H9 (cell line): Measurements from ENCODE around the gene FLT3. TPM values are rescaled to one million over a fixed set of nuclear protein-coding genes. Genes with fewer than 3 reads are reported as not detected.

Source experiments
- DNase-seq: peaks from one replicate; pipeline ENCODE4 v3.0.0-alpha.2; 2017
- H2AFZ ChIP-seq: one replicate; pipeline ENCODE4 v1.6.1; 2013; ENCODE audit warnings: mild to moderate bottlenecking, low read length, control low read depth, moderate library complexity
- H2AK5ac ChIP-seq: 2 replicates; pipeline ENCODE4 v1.6.1; 2013; ENCODE audit warnings: low read length, control low read depth, mixed read lengths; ENCODE audit not compliant: insufficient read length
- H2BK120ac ChIP-seq: one replicate; pipeline ENCODE4 v1.6.1; 2013; ENCODE audit warnings: low read depth, mild to moderate bottlenecking, low read length, control low read depth, inconsistent platforms; ENCODE audit not compliant: poor library complexity, severe bottlenecking
- H2BK12ac ChIP-seq: 2 replicates; pipeline ENCODE4 v1.6.1; 2013; ENCODE audit warnings: low read length, control low read depth, mixed read lengths, low read depth; ENCODE audit not compliant: insufficient read length
- H2BK15ac ChIP-seq: 2 replicates; pipeline ENCODE4 v1.6.1; 2013; ENCODE audit warnings: low read depth, low read length, control low read depth
- H2BK20ac ChIP-seq: one replicate; pipeline ENCODE4 v1.6.1; 2013; ENCODE audit warnings: low read depth, mild to moderate bottlenecking, low read length, control low read depth, inconsistent platforms; ENCODE audit not compliant: poor library complexity, severe bottlenecking
- H2BK5ac ChIP-seq: 2 replicates; pipeline ENCODE4 v1.6.1; 2013; ENCODE audit warnings: low read length, control low read depth, mixed read lengths; ENCODE audit not compliant: insufficient read length
- H3K14ac ChIP-seq: 2 replicates; pipeline ENCODE4 v1.6.1; 2013; ENCODE audit warnings: low read length, control low read depth; ENCODE audit not compliant: insufficient read depth
- H3K18ac ChIP-seq: 2 replicates; pipeline ENCODE4 v1.6.1; 2013; ENCODE audit warnings: low read depth, mild to moderate bottlenecking, mixed read lengths, low read length, control low read depth; ENCODE audit not compliant: insufficient read length
- H3K23ac ChIP-seq: 2 replicates; pipeline ENCODE4 v1.6.1; 2013; ENCODE audit warnings: low read length, control low read depth, mixed read lengths, low read depth; ENCODE audit not compliant: insufficient read length
- H3K23me2 ChIP-seq: 2 replicates; pipeline ENCODE4 v1.6.1; 2013; ENCODE audit warnings: low read depth, mild to moderate bottlenecking, mixed read lengths, low read length, control low read depth; ENCODE audit not compliant: insufficient read length, poor library complexity, severe bottlenecking
- H3K27ac ChIP-seq: 2 replicates; pipeline ENCODE4 v1.5.1; 2013; ENCODE audit warnings: low read length, control low read depth, mixed read lengths, low read depth; ENCODE audit not compliant: insufficient read length
- H3K27me3 ChIP-seq: 2 replicates; pipeline ENCODE4 v1.6.1; 2013; ENCODE audit warnings: low read length, control low read depth, inconsistent platforms; ENCODE audit not compliant: insufficient read depth
- H3K4ac ChIP-seq: 2 replicates; pipeline ENCODE4 v1.6.1; 2013; ENCODE audit warnings: low read depth, mild to moderate bottlenecking, control low read depth, inconsistent platforms, low read length, moderate library complexity
- H3K4me1 ChIP-seq: 2 replicates; pipeline ENCODE4 v1.6.1; 2013; ENCODE audit warnings: low read length, control low read depth, inconsistent platforms; ENCODE audit not compliant: insufficient read depth
- H3K4me2 ChIP-seq: 2 replicates; pipeline ENCODE4 v1.6.1; 2013; ENCODE audit warnings: low read length, control low read depth, mixed read lengths; ENCODE audit not compliant: insufficient read length, insufficient read depth
- H3K56ac ChIP-seq: 2 replicates; pipeline ENCODE4 v1.6.1; 2013; ENCODE audit warnings: low read depth, mild to moderate bottlenecking, mixed read lengths, low read length, control low read depth; ENCODE audit not compliant: insufficient read length
- H3K79me1 ChIP-seq: 2 replicates; pipeline ENCODE4 v1.6.1; 2013; ENCODE audit warnings: low read depth, mild to moderate bottlenecking, moderate library complexity, low read length, control low read depth, inconsistent platforms; ENCODE audit not compliant: insufficient read depth, poor library complexity, severe bottlenecking
- H3K79me2 ChIP-seq: 2 replicates; pipeline ENCODE4 v1.6.1; 2013; ENCODE audit warnings: low read length, control low read depth, inconsistent platforms; ENCODE audit not compliant: insufficient read depth
- H3K9ac ChIP-seq: 2 replicates; pipeline ENCODE4 v1.6.1; 2013; ENCODE audit warnings: low read length, control low read depth, mixed read lengths; ENCODE audit not compliant: insufficient read length; ENCODE audit errors: extremely low read depth
- H3K9me3 ChIP-seq: one replicate; pipeline ENCODE4 v1.6.1; 2013; ENCODE audit warnings: low read depth, low read length, inconsistent platforms; ENCODE audit not compliant: control insufficient read depth
- H3T11ph ChIP-seq: one replicate; pipeline ENCODE4 v1.6.1; 2013; ENCODE audit warnings: mild to moderate bottlenecking, low read length, control low read depth, inconsistent platforms
- H4K20me1 ChIP-seq: one replicate; pipeline ENCODE4 v1.6.1; 2013; ENCODE audit not compliant: control insufficient read depth, insufficient read length, insufficient read depth
- H4K5ac ChIP-seq: 2 replicates; pipeline ENCODE4 v1.6.1; 2013; ENCODE audit warnings: low read depth, mild to moderate bottlenecking, mixed read lengths, low read length, control low read depth; ENCODE audit not compliant: insufficient read length
- H4K8ac ChIP-seq: replicated peaks from 2 replicates; pipeline ENCODE4 v1.6.1; 2013; ENCODE audit warnings: low read length, control low read depth, mixed read lengths, low read depth; ENCODE audit not compliant: insufficient read length
- H4K91ac ChIP-seq: 2 replicates; pipeline ENCODE4 v1.6.1; 2013; ENCODE audit warnings: low read depth, mild to moderate bottlenecking, moderate library complexity, mixed read lengths, low read length, control low read depth; ENCODE audit not compliant: insufficient read length
- H3K27ac Mint-ChIP-seq, 3 experiments: 2 replicates in 2 of 3; 3 replicates in 1 of 3; pipeline ENCODE4 v1.8.0; 2020 to 2021; ENCODE audit warnings: mixed read lengths in 3 of 3, mild to moderate bottlenecking in 1 of 3, moderate library complexity in 1 of 3
- H3K27me3 Mint-ChIP-seq: 2 replicates; pipeline ENCODE4 v1.8.0; 2021; ENCODE audit warnings: low read depth, mild to moderate bottlenecking, moderate library complexity, mixed read lengths
- H3K36me3 Mint-ChIP-seq, 3 experiments: 2 replicates in 2 of 3; 3 replicates in 1 of 3; pipeline ENCODE4 v1.8.0; 2020 to 2021; ENCODE audit warnings: low read depth in 3 of 3, mixed read lengths in 3 of 3; ENCODE audit not compliant: insufficient read depth in 1 of 3
- H3K4me1 Mint-ChIP-seq, 2 experiments: 2 replicates each; pipeline ENCODE4 v1.8.0; 2020; ENCODE audit warnings: mixed read lengths in 2 of 2
- H3K4me3 Mint-ChIP-seq, 2 experiments: 2 replicates in 1 of 2; 3 replicates in 1 of 2; pipeline ENCODE4 v1.8.0; 2020 to 2021; ENCODE audit warnings: mild to moderate bottlenecking in 2 of 2, mixed read lengths in 2 of 2, moderate library complexity in 1 of 2
- H3K9me3 Mint-ChIP-seq, 2 experiments: 2 replicates in 1 of 2; 3 replicates in 1 of 2; pipeline ENCODE4 v1.8.0; 2020; ENCODE audit warnings: mild to moderate bottlenecking in 2 of 2, mixed read lengths in 2 of 2, moderate library complexity in 1 of 2
- WGBS: extraction: QIAGEN DNeasy Blood & Tissue Kit; methylation state at CpG from one replicate; pipeline ENCODE4 v1.1.7; 2013; ENCODE audit warnings: missing lambda C conversion rate, low lambda C conversion rate, mixed read lengths; ENCODE audit not compliant: insufficient read length; ENCODE audit errors: extremely low coverage; 5-methylcytosine and 5-hydroxymethylcytosine counted together
- total RNA-seq: library from RNA; stranded (reverse); gene quantifications from 2 replicates; pipeline ENCODE4 v1.2.1, GENCODE V29; 2021
- TF ChIP-seq, protein P1 (sequence below): fragments of 200-600 bp; sonication (generic); conservative IDR thresholded peaks from 3 replicates; pipeline ENCODE4 v1.8.0; 2021; ENCODE audit warnings: antibody characterized with exemption, mild to moderate bottlenecking

The FLT3 gene
- total RNA-seq, 1 experiment from 2014 or later: 0.44 TPM

DNA sequence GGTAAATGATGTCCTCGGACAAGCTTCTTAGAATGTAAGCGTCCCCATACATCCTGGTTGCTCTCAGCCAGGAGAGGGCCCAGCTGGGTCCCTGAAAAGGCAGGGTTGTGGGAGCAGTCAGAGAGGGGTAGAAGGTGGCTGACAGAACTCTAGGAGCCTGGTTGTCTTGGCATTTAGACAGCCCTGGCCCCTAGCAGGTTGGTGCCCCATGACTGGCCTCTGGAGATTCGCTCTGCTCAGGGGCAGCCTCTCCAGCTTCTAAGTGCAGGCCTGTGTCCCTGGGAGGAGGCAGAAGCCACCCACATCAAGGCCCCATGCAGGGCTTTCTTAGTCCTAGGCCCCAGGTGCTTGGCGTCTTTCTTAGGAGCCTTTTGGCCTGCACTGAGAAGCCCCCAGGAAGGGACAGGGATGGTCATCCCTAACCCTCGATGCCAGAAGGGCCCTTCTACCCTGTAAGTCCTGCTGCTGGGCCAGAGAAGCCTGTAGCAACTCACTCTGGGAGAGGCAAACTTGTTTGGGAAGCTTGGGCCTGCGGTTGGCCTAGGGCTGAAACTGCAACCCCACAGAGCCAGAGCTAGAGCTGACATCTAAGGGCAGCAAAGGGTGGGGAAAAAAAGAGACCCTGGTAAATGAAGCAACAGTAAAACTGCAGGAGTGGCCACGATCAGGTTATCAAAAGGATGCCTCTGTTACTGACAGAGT is 128.4 kb downstream of the FLT3 start:
- no CpG with 5 or more reads among the region's 7 CpGs for WGBS
- Histone ChIP-seq H3K4me2 (no peak overlapping the region), H2AFZ (no peak overlapping the region), H3K56ac (no peak overlapping the region), H2BK20ac (no peak overlapping the region), H3K9ac (no peak overlapping the region), H3K79me2 (no peaks in the 10 kb centered on the region), H3K23ac (no peak overlapping the region), H4K20me1 (peaks cover 4% of the 10 kb centered on the region), H3K4ac (no peak overlapping the region), H3K79me1 (no peaks in the 10 kb centered on the region), H2BK5ac (no peak overlapping the region), H4K5ac (no peak overlapping the region), H2AK5ac (no peak overlapping the region), H3K9me3 (no peaks in the 10 kb centered on the region), H3K14ac (no peak overlapping the region), H3K27ac (no peak overlapping the region), H3K4me1 (peaks cover 9% of the 10 kb centered on the region), H2BK12ac (no peak overlapping the region), H2BK120ac (no peak overlapping the region), H3K23me2 (no peaks in the 10 kb centered on the region), H4K8ac (no peak overlapping the region), H3K27me3 (peaks cover 99% of the 10 kb centered on the region), H3K18ac (no peak overlapping the region), H3T11ph (no peak overlapping the region), H4K91ac (no peak overlapping the region), H2BK15ac (no peak overlapping the region)
- H3K4me1 Mint-ChIP-seq: peaks cover 23 to 35% of the 10 kb centered on the region in 2 experiments
- TF ChIP-seq, protein P1, sequence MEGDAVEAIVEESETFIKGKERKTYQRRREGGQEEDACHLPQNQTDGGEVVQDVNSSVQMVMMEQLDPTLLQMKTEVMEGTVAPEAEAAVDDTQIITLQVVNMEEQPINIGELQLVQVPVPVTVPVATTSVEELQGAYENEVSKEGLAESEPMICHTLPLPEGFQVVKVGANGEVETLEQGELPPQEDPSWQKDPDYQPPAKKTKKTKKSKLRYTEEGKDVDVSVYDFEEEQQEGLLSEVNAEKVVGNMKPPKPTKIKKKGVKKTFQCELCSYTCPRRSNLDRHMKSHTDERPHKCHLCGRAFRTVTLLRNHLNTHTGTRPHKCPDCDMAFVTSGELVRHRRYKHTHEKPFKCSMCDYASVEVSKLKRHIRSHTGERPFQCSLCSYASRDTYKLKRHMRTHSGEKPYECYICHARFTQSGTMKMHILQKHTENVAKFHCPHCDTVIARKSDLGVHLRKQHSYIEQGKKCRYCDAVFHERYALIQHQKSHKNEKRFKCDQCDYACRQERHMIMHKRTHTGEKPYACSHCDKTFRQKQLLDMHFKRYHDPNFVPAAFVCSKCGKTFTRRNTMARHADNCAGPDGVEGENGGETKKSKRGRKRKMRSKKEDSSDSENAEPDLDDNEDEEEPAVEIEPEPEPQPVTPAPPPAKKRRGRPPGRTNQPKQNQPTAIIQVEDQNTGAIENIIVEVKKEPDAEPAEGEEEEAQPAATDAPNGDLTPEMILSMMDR: no peak
- H3K4me3 Mint-ChIP-seq: peak overlapping the region in 1 of 2 experiments; percentile 60; a peak in 1 of 5 replicates
- H3K36me3 Mint-ChIP-seq: no peaks in the 10 kb centered on the region
- H3K27ac Mint-ChIP-seq: peak overlapping the region in 1 of 3 experiments; percentile 76; a peak in 1 of 7 replicates
- peaks cover 7 to 24% of the 10 kb centered on the region in 2 experiments for H3K9me3 Mint-ChIP-seq
- H3K27me3 Mint-ChIP-seq: peaks cover 100% of the 10 kb centered on the region
- DNase-seq: no peak
